GM12878 (cell line): Measurements from ENCODE around the gene PLEKHN1. TPM values are rescaled to one million over a fixed set of nuclear protein-coding genes. Genes with fewer than 3 reads are reported as not detected.

Experiments
- ATAC-seq: fragments of 200-7000 bp; cut with Tn5 transposase; 3 replicates; pipeline ENCODE4 v1.9.1; 2020; ENCODE audit warnings: mild to moderate bottlenecking, moderate library complexity
- BruUV-seq: library from RNA; stranded (reverse); fragments of 400-500 nt; replicated peaks from 2 replicates; lab custom pipeline; 2021; lab: Mats Ljungman, UMichigan
- CTCF ChIA-PET: fragments of 300-600 bp; sonication (Branson Sonifier 250); formaldehyde crosslinking; extraction: SDS; loops from one replicate; lab custom pipeline; 2021; ENCODE audit warnings: inconsistent platforms; lab: Yijun Ruan, JAX
- POLR2A ChIA-PET: fragments of 350-600 bp; formaldehyde crosslinking; extraction: SDS; loops from one replicate; lab custom pipeline; 2021; ENCODE audit warnings: inconsistent platforms; lab: Charles Lee
- RAD21 ChIA-PET: fragments of 300-600 bp; sonication (Branson Sonifier 250); formaldehyde crosslinking; loops from one replicate; lab custom pipeline; 2023; ENCODE audit warnings: antibody characterized with exemption; ENCODE audit not compliant: unreplicated experiment; lab: Charles Lee
- SMC1A ChIA-PET: fragments of 300-600 bp; sonication (Branson Sonifier 250); formaldehyde crosslinking; loops from one replicate; lab custom pipeline; 2023; ENCODE audit not compliant: unreplicated experiment, uncharacterized antibody; lab: Charles Lee
- DNase-seq: peaks from one replicate; pipeline ENCODE4 v3.0.0-alpha.2; 2011; ENCODE audit warnings: low read depth, low spot score
- FAIRE-seq: peaks from 3 replicates; lab custom pipeline; 2011; peaks lifted over from hg19 to GRCh38; lab: Jason Lieb, UNC
- H2AFZ ChIP-seq: 2 replicates; pipeline ENCODE4 v1.6.0; 2011; ENCODE audit warnings: low read depth, low read length, control low read depth; ENCODE audit not compliant: control insufficient read depth
- H3K27ac ChIP-seq: 2 replicates; pipeline ENCODE4 v1.5.1; 2011; ENCODE audit warnings: control low read depth; ENCODE audit not compliant: control insufficient read depth, insufficient read depth
- H3K27me3 ChIP-seq, 2 experiments: replicated peaks in 1 of 2; 2 replicates each; pipeline versions ENCODE4 v1.6.0 to v1.6.1; 2011; ENCODE audit warnings: low read length in 1 of 2; ENCODE audit not compliant: control insufficient read depth in 2 of 2, insufficient read depth in 2 of 2
- H3K36me3 ChIP-seq, 2 experiments: 2 replicates each; pipeline ENCODE4 v1.5.1; 2011; ENCODE audit warnings: low read length in 1 of 2; ENCODE audit not compliant: control insufficient read depth in 2 of 2, insufficient read depth in 2 of 2
- H3K4me1 ChIP-seq: 2 replicates; pipeline ENCODE4 v1.6.1; 2011; ENCODE audit warnings: mild to moderate bottlenecking, low read length, moderate library complexity, mixed read lengths; ENCODE audit not compliant: control insufficient read depth, insufficient read depth
- H3K4me2 ChIP-seq: 2 replicates; pipeline ENCODE4 v1.6.0; 2011; ENCODE audit warnings: control low read depth; ENCODE audit not compliant: control insufficient read depth, insufficient read depth
- H3K4me3 ChIP-seq: fragments of 200-600 bp; sonication (generic); 2 replicates; pipeline ENCODE4 v1.5.1; 2016
- H3K79me2 ChIP-seq: 2 replicates; pipeline ENCODE4 v1.6.0; 2011; ENCODE audit warnings: low read length; ENCODE audit not compliant: control insufficient read depth, insufficient read depth
- H3K9ac ChIP-seq: 2 replicates; pipeline ENCODE4 v1.8.0; 2011; ENCODE audit warnings: low read length, control low read depth, mixed read lengths; ENCODE audit not compliant: control insufficient read depth, insufficient read depth
- H3K9me3 ChIP-seq: replicated peaks from 3 replicates; pipeline ENCODE4 v1.5.1; 2011; ENCODE audit warnings: mild to moderate bottlenecking, low read length; ENCODE audit not compliant: control insufficient read depth, insufficient read depth
- H4K20me1 ChIP-seq: 2 replicates; pipeline ENCODE4 v1.6.0; 2011; ENCODE audit not compliant: control insufficient read depth, insufficient read depth
- ATF3 ChIP-seq: IDR thresholded peaks from 2 replicates; pipeline ENCODE4 v1.6.1; 2011; ENCODE audit warnings: low read depth, mild to moderate bottlenecking, low read length, moderate library complexity, borderline replicate concordance; ENCODE audit errors: extremely low read depth
- CHD1 ChIP-seq: IDR thresholded peaks from 2 replicates; pipeline ENCODE4 v1.6.1; 2012; ENCODE audit warnings: low read depth, low read length, improper control_type of control experiment
- EP300 ChIP-seq, 2 experiments: fragments of 150-350 bp in 1 of 2; IDR thresholded peaks; 2 replicates each; pipeline ENCODE4 v1.6.1; 2011 to 2012; ENCODE audit warnings: low read depth in 2 of 2, low read length in 2 of 2, borderline replicate concordance in 1 of 2, improper control_type of control experiment in 1 of 2, inconsistent platforms in 1 of 2; ENCODE audit not compliant: control insufficient read depth in 1 of 2
- HDAC2 ChIP-seq: fragments of 200-600 bp; sonication (generic); IDR thresholded peaks from 2 replicates; pipeline ENCODE4 v1.6.1; 2017
- HDAC6 ChIP-seq: fragments of 200-600 bp; sonication (generic); IDR thresholded peaks from one replicate; pipeline ENCODE4 v1.8.0; 2017; ENCODE audit warnings: antibody characterized with exemption; ENCODE audit not compliant: unreplicated experiment
- IKZF2 ChIP-seq, 2 experiments: fragments of 450-650 bp; IDR thresholded peaks; 2 replicates each; pipeline ENCODE4 v1.6.1; 2017; ENCODE audit warnings: mild to moderate bottlenecking in 2 of 2, moderate library complexity in 2 of 2
- IRF5 ChIP-seq: fragments of 450-650 bp; IDR thresholded peaks from 2 replicates; pipeline ENCODE4 v1.6.1; 2017; ENCODE audit warnings: borderline replicate concordance
- KAT2A ChIP-seq: conservative IDR thresholded peaks from 2 replicates; pipeline ENCODE4 v1.6.1; 2011; ENCODE audit warnings: low read depth, low read length; ENCODE audit not compliant: control insufficient read depth
- MAX ChIP-seq: IDR thresholded peaks from 2 replicates; pipeline ENCODE4 v1.6.1; 2012; ENCODE audit warnings: low read depth, low read length, improper control_type of control experiment
- NFYA ChIP-seq: IDR thresholded peaks from 2 replicates; pipeline ENCODE4 v1.6.1; 2011; ENCODE audit warnings: low read depth, mild to moderate bottlenecking, low read length, improper control_type of control experiment, borderline replicate concordance
- PAX8 ChIP-seq: fragments of 450-650 bp; IDR thresholded peaks from 2 replicates; pipeline ENCODE4 v1.6.1; 2017; ENCODE audit warnings: mild to moderate bottlenecking, moderate library complexity
- POLR2AphosphoS5 ChIP-seq: IDR thresholded peaks from 2 replicates; pipeline ENCODE4 v1.6.1; 2011; ENCODE audit warnings: mild to moderate bottlenecking, low read length, inconsistent platforms
- PRDM15 ChIP-seq: fragments of 450-650 bp; formaldehyde crosslinking; IDR thresholded peaks from 2 replicates; pipeline ENCODE4 v1.4.0; 2020; ENCODE audit warnings: mild to moderate bottlenecking, moderate library complexity
- RFX5 ChIP-seq: IDR thresholded peaks from 2 replicates; pipeline ENCODE4 v1.6.1; 2011; ENCODE audit warnings: low read depth, low read length, improper control_type of control experiment
- ZNF384 ChIP-seq: IDR thresholded peaks from 2 replicates; pipeline ENCODE4 v1.6.1; 2012; ENCODE audit warnings: low read depth, mild to moderate bottlenecking, low read length, improper control_type of control experiment, borderline replicate concordance
- WGBS: methylation state at CpG from one replicate; pipeline ENCODE4 v1.1.6; 2016; ENCODE audit warnings: low lambda C conversion rate; ENCODE audit not compliant: insufficient replicate concordance, insufficient coverage; ENCODE audit errors: missing lambda C conversion rate; 5-methylcytosine and 5-hydroxymethylcytosine counted together
- in situ Hi-C: fragments of 300-500 bp; cut with MboI; formaldehyde crosslinking; loops from 9 replicates; pipeline ENCODE4 v1.14.3; 2018; ENCODE audit warnings: mixed read lengths
- intact Hi-C: fragments of 100-400 bp; cut with micrococcal nuclease; formaldehyde crosslinking; loops from one replicate; pipeline ENCODE4 v1.14.2; 2022; ENCODE audit not compliant: unreplicated experiment
- polyA plus RNA-seq, 11 experiments: library from polyadenylated mRNA; depleted of rRNA in 4 of 11; unstranded in 6 of 11; stranded (reverse) in 5 of 11; fragments of >200 nt; fragmentation: Nextera tagmentation in 4 of 11; fragmentation: Illumina TruSeq in 1 of 11; extraction: Ambion mirVana in 4 of 11; extraction: Trizol in 1 of 11; gene quantifications; 1 replicate in 1 of 11; 2 replicates in 10 of 11; pipeline versions ENCODE4 v1.2.1 to v1.2.3, GENCODE V29; 2011 to 2016; ENCODE audit warnings: inconsistent platforms in 2 of 11, missing spikeins in 2 of 11, low read depth in 1 of 11
- total RNA-seq, 4 experiments: library from RNA; depleted of rRNA in 3 of 4; stranded (reverse); fragments of >200 nt in 3 of 4; fragmentation: Illumina TruSeq in 1 of 4; extraction: Trizol in 1 of 4; gene quantifications; 2 replicates each; pipeline versions ENCODE4 v1.2.1 to v1.2.3, GENCODE V29; 2013 to 2021

Gene PLEKHN1
- total and polyA plus RNA-seq, 10 of the 15 experiments (the other 5 are each of a cell fraction or from before 2014, with no cell fraction given) = 0.04 to 0.26 (median 0.18) TPM; not detected in 6

GRCh38 chr1:980602-981395 lies 14.5 kb downstream of the PLEKHN1 start:
- Histone ChIP-seq H3K9ac (no peak overlapping the region), H3K4me1 (no peaks in the 10 kb centered on the region), H3K4me2 (no peak overlapping the region), H3K27me3 (no peaks in the 10 kb centered on the region), H3K36me3 (no peaks in the 10 kb centered on the region), H4K20me1 (no peaks in the 10 kb centered on the region), H3K4me3 (no peak overlapping the region), H3K27ac (no peak overlapping the region), H2AFZ (no peak overlapping the region), H3K9me3 (no peaks in the 10 kb centered on the region; the same call in 2 of the 3 replicates), H3K79me2 (no peaks in the 10 kb centered on the region)
- TF ChIP-seq RFX5 (no peak), POLR2AphosphoS5 (no peak), IRF5 (no peak), PAX8 (no peak), KAT2A (no peak), MAX (no peak), NFYA (no peak), EP300 (IDR thresholded peaks at IDR 0.05; ENCODE audit: borderline replicate concordance in 1 of 2, control insufficient read depth in 1 of 2, low read depth in 2 of 2, low read length in 2 of 2) (no peak), ZNF384 (no peak), CHD1 (no peak), PRDM15 (CRISPR knock-in tag) (no peak), ATF3 (no peak), HDAC6 (no peak), IKZF2 (IDR thresholded peaks at IDR 0.05) (no peak), HDAC2 (no peak)
- DNase-seq = no peak
- RAD21 ChIA-PET = interaction anchor here (1.1 to 1.5 kb wide), 3 partner anchors 9 to 83 kb away, joined by 3 to 6 read pairs (median 4); no protein-coding TSS in a partner anchor
- POLR2A ChIA-PET = interaction anchor here (0.8 kb wide), 2 partner anchors 14 to 33 kb away, joined by 3 read pairs; partner anchors contain the start of genes ISG15 and PLEKHN1
- intact Hi-C loops = no loop called here
- CTCF ChIA-PET = interaction anchor here (1.6 to 8.0 kb wide), 5 partner anchors 12 to 83 kb away, joined by 4 to 56 read pairs (median 12); no protein-coding TSS in a partner anchor
- 55% methylated on average over 35 of the region's 35 CpGs for WGBS
- no peak for ATAC-seq
- in situ Hi-C loops = loop anchor here (5.0 kb wide), 1 partner anchor 82 kb away; no protein-coding TSS in a partner anchor
- no peak for FAIRE-seq
- no TSS peak for BruUV-seq
- SMC1A ChIA-PET = interaction anchor here (0.6 to 2.2 kb wide), 4 partner anchors 12 to 207 kb away, joined by 3 to 5 read pairs (median 3); no protein-coding TSS in a partner anchor
